Vagina (tissue), 2 donors: ENCODE data around the gene SWAP70. TPM values are rescaled to one million over a fixed set of nuclear protein-coding genes. Genes with fewer than 3 reads are reported as not detected.

Experiments
- DNase-seq, 2 donors: peaks; one replicate each; pipeline ENCODE4 v3.0.0-alpha.2; 2017; ENCODE audit errors: extremely low spot score in 2 of 2
- H3K27ac ChIP-seq: fragments of 200-600 bp; sonication (generic); one replicate; pipeline ENCODE4 v1.5.1; 2019
- H3K27me3 ChIP-seq: fragments of 200-600 bp; sonication (generic); one replicate; pipeline ENCODE4 v1.5.1; 2019
- H3K36me3 ChIP-seq, 2 donors: fragments of 200-600 bp; sonication (generic); one replicate each; pipeline ENCODE4 v1.5.1; 2017 to 2019
- H3K4me1 ChIP-seq: fragments of 200-600 bp; sonication (generic); one replicate; pipeline ENCODE4 v1.5.1; 2019
- H3K4me3 ChIP-seq, 2 donors: fragments of 200-600 bp; sonication (generic); 1 replicate in 1 of 2; 2 replicates in 1 of 2; pipeline ENCODE4 v1.5.1; 2016 to 2019
- H3K9me3 ChIP-seq: fragments of 200-600 bp; sonication (generic); one replicate; pipeline ENCODE4 v1.5.1; 2019
- POLR2A ChIP-seq, 2 donors: fragments of 450-650 bp; IDR thresholded peaks; one replicate each; pipeline ENCODE4 v1.6.1; 2017; ENCODE audit warnings: antibody characterized with exemption in 2 of 2, mild to moderate bottlenecking in 2 of 2, moderate library complexity in 2 of 2
- POLR2AphosphoS5 ChIP-seq, 2 donors: sonication (generic); formaldehyde crosslinking; IDR thresholded peaks; one replicate each; pipeline ENCODE4 v1.9.0; 2017; ENCODE audit warnings: antibody characterized with exemption in 2 of 2, mild to moderate bottlenecking in 2 of 2, low read depth in 1 of 2; ENCODE audit not compliant: insufficient read depth in 1 of 2
- intact Hi-C: fragments of 100-400 bp; cut with DNase I; formaldehyde crosslinking; loops from one replicate; pipeline ENCODE4 v1.15.1; 2023
- total RNA-seq: library from RNA; depleted of rRNA; stranded (reverse); fragments of >200 nt; gene quantifications from one replicate; pipeline ENCODE4 v1.2.3, GENCODE V29; 2016
- TF ChIP-seq, protein P1 (sequence below), 3 experiments: fragments of 450-650 bp in 2 of 3; fragments of 200-600 bp in 1 of 3; sonication (generic) in 1 of 3; IDR thresholded peaks; one replicate each; pipeline ENCODE4 v1.5.1; 2017 to 2019; ENCODE audit warnings: antibody characterized with exemption in 3 of 3, mild to moderate bottlenecking in 2 of 3, moderate library complexity in 2 of 3

The SWAP70 gene
- total RNA-seq, 1 donor from 2014 or later, result 32.2 TPM

DNA sequence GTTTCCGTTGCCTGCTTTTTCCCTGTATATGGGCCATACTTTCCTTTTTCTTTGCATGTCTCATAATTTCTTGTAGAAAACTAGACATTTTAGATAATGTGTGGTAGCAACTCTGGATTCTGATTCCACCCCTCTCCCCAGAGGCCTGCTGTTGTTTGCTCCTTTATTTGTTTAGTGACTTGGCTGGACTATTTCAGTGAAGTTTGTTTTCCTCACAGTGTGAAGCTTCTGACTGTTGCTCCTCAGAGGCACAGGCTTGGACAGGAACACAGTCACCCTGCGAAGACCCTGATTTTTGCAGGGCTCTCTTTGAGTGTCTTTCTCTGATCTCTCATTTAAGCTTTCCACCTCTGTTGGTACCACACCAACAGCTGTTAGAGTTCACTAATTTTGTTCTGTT, 72.5 kb downstream of the SWAP70 start:
- Histone ChIP-seq H3K4me1 (no peaks in the 10 kb centered on the region), H3K27ac (no peak overlapping the region), H3K27me3 (no peaks in the 10 kb centered on the region), H3K9me3 (no peaks in the 10 kb centered on the region), H3K36me3 (peaks cover 0 to 43% of the 10 kb centered on the region in 2 donors), H3K4me3 (no peak overlapping the region)
- intact Hi-C loops, result no loop called here
- DNase-seq, result no peak
- TF ChIP-seq POLR2AphosphoS5 (IDR thresholded peaks at IDR 0.05; ENCODE audit: insufficient read depth in 1 of 2, low read depth in 1 of 2) (no peak), POLR2A (IDR thresholded peaks at IDR 0.05) (no peak)
- TF ChIP-seq, protein P1, sequence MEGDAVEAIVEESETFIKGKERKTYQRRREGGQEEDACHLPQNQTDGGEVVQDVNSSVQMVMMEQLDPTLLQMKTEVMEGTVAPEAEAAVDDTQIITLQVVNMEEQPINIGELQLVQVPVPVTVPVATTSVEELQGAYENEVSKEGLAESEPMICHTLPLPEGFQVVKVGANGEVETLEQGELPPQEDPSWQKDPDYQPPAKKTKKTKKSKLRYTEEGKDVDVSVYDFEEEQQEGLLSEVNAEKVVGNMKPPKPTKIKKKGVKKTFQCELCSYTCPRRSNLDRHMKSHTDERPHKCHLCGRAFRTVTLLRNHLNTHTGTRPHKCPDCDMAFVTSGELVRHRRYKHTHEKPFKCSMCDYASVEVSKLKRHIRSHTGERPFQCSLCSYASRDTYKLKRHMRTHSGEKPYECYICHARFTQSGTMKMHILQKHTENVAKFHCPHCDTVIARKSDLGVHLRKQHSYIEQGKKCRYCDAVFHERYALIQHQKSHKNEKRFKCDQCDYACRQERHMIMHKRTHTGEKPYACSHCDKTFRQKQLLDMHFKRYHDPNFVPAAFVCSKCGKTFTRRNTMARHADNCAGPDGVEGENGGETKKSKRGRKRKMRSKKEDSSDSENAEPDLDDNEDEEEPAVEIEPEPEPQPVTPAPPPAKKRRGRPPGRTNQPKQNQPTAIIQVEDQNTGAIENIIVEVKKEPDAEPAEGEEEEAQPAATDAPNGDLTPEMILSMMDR (IDR thresholded peaks at IDR 0.05), result no peak

DNA sequence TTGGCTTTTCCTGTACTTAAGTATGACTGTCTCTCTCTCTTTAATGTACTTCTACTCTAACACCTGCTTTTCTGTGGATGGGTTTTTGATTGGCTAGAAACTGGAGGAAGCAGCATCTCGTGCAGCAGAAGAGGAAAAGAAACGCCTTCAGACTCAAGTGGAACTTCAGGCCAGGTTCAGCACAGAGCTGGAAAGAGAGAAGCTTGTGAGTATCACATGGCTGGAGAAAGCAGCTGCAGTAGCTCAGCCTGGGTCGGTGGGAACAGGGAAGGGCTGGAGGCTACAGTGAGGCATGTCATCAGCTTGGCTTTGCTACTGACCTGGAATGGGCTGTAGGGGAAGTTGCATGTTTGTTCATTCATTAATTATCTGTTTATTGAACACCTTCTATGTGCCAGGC, 74.2 kb downstream of the SWAP70 start:
- DNase-seq, result no peak

DNA sequence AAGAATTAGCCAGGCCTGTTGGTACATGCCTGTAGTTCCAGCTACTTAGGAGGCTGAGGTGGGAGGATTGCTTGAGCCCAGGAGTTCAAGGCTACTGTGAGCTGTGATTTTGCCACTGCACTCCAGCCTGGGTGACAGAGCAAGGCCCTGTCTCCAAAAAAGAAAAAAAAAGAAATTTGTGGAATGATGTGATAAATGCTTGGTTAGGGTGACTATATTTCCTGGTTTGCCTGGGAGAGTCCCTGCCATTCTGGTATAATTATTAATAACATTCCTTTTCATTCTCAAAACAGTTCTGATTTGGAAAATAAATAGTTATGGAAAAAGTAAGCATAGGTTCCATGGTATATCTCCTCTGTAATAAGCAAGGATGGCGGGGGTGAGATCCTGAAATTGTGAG, 74.8 kb downstream of the SWAP70 start:
- H3K27ac ChIP-seq, result no peak overlapping the region

More for the DNA sequence above, 74.2 kb downstream of the SWAP70 start:
- no peak overlapping the region for H3K4me3 ChIP-seq
- no peak overlapping the region for H3K27ac ChIP-seq
- TF ChIP-seq POLR2AphosphoS5 (IDR thresholded peaks at IDR 0.05; ENCODE audit: insufficient read depth in 1 of 2, low read depth in 1 of 2), result no peak
- TF ChIP-seq, protein P1 (IDR thresholded peaks at IDR 0.05), result no peak
- TF ChIP-seq POLR2A (IDR thresholded peaks at IDR 0.05), result no peak
- H3K36me3 ChIP-seq, result peaks cover 0 to 45% of the 10 kb centered on the region in 2 donors
- H3K27me3 ChIP-seq, result no peaks in the 10 kb centered on the region
- no peaks in the 10 kb centered on the region for H3K9me3 ChIP-seq
- H3K4me1 ChIP-seq, result no peaks in the 10 kb centered on the region
- intact Hi-C loops, result no loop called here

DNA sequence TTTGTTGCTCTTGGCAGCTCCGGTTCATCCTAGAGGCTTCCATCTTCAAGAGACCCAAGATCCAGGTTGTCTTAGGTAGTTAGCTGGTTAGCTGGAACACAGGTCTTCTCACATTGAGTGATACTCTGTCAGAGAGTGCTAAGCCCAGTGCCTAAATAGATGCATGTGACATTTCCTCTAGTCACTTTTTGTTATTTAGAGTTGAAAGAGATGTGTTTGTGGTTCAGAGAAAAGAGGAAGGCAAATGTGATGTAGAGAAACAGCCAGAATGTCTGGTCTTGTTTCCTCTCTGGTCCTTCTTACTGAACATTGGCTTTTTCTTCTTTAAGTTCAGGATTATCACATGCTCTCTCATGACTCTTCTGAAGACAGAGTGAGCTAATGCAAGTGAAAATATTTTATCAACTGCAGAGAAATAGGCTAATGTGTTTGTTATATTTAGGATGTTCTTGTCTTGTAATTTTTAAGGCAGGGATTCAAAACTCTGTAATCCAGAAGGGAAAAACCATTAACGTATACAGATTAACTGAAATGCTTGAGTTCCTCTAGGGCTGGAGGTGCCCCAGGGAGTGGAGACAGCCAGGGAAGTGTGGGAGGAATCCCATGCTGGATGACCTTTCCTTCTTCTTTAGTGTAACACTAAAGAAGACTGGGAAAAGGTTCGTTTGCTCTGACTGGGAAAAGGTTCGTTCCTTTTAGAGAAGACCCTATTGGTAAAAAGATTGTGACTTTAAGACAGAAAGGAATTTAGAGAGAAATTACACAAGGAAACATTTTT, 75.4 kb downstream of the SWAP70 start:
- Histone ChIP-seq H3K4me3 (no peak overlapping the region), H3K27me3 (no peaks in the 10 kb centered on the region), H3K36me3 (peaks cover 0 to 36% of the 10 kb centered on the region in 2 donors), H3K4me1 (no peaks in the 10 kb centered on the region), H3K9me3 (no peaks in the 10 kb centered on the region), H3K27ac (no peak overlapping the region)
- intact Hi-C loops, result no loop called here
- TF ChIP-seq POLR2A (IDR thresholded peaks at IDR 0.05) (no peak), POLR2AphosphoS5 (IDR thresholded peaks at IDR 0.05; ENCODE audit: insufficient read depth in 1 of 2, low read depth in 1 of 2) (no peak)
- TF ChIP-seq, protein P1 (IDR thresholded peaks at IDR 0.05), result no peak
- DNase-seq, result no peak

More for the DNA sequence above, 74.8 kb downstream of the SWAP70 start:
- TF ChIP-seq, protein P1 (IDR thresholded peaks at IDR 0.05), result no peak
- TF ChIP-seq POLR2A (IDR thresholded peaks at IDR 0.05), result no peak
- TF ChIP-seq POLR2AphosphoS5 (IDR thresholded peaks at IDR 0.05; ENCODE audit: insufficient read depth in 1 of 2, low read depth in 1 of 2), result no peak
- Histone ChIP-seq H3K36me3 (peaks cover 0 to 39% of the 10 kb centered on the region in 2 donors), H3K4me1 (no peaks in the 10 kb centered on the region), H3K27me3 (no peaks in the 10 kb centered on the region), H3K9me3 (no peaks in the 10 kb centered on the region), H3K4me3 (no peak overlapping the region)
- intact Hi-C loops, result no loop called here
- DNase-seq, result no peak
